Hepatocyte (in vitro differentiated cells): ENCODE results near the gene KLC4. TPM values are rescaled to one million over a fixed set of nuclear protein-coding genes. Genes with fewer than 3 reads are reported as not detected.

Experiments
- DNase-seq: peaks from one replicate; pipeline ENCODE4 v3.0.0-alpha.2; 2016; ENCODE audit warnings: low spot score
- H2AFZ ChIP-seq: fragments of 200-600 bp; sonication (generic); 2 replicates; pipeline ENCODE4 v1.6.0; 2016; ENCODE audit warnings: antibody characterized with exemption, mild to moderate bottlenecking
- H3K27ac ChIP-seq: fragments of 200-600 bp; sonication (generic); 2 replicates; pipeline ENCODE4 v1.5.1; 2016; ENCODE audit warnings: mild to moderate bottlenecking
- H3K27me3 ChIP-seq: fragments of 200-600 bp; sonication (generic); 2 replicates; pipeline ENCODE4 v1.6.1; 2016
- H3K36me3 ChIP-seq: fragments of 200-600 bp; sonication (generic); replicated peaks from 2 replicates; pipeline ENCODE4 v1.5.1; 2016; ENCODE audit warnings: low read depth; ENCODE audit not compliant: insufficient read depth
- H3K4me1 ChIP-seq: fragments of 200-600 bp; sonication (generic); 2 replicates; pipeline ENCODE4 v1.5.1; 2016; ENCODE audit warnings: mild to moderate bottlenecking, moderate library complexity; ENCODE audit not compliant: insufficient read depth
- H3K4me2 ChIP-seq: fragments of 200-600 bp; sonication (generic); 2 replicates; pipeline ENCODE4 v1.6.0; 2016
- H3K4me3 ChIP-seq: fragments of 200-600 bp; sonication (generic); 2 replicates; pipeline ENCODE4 v1.5.1; 2016; ENCODE audit warnings: mild to moderate bottlenecking
- H3K79me2 ChIP-seq: fragments of 200-600 bp; sonication (generic); 2 replicates; pipeline ENCODE4 v1.6.0; 2017; ENCODE audit warnings: mild to moderate bottlenecking
- H3K9me2 ChIP-seq: fragments of 200-600 bp; sonication (generic); replicated peaks from 2 replicates; pipeline ENCODE4 v1.6.0; 2017; ENCODE audit warnings: mild to moderate bottlenecking; ENCODE audit not compliant: insufficient read depth
- H3K9me3 ChIP-seq: fragments of 200-600 bp; sonication (generic); 2 replicates; pipeline ENCODE4 v1.5.1; 2016; ENCODE audit warnings: low read depth, mild to moderate bottlenecking
- H4K20me1 ChIP-seq: fragments of 200-600 bp; sonication (generic); 2 replicates; pipeline ENCODE4 v1.6.0; 2016; ENCODE audit warnings: mild to moderate bottlenecking; ENCODE audit not compliant: insufficient read depth, poor library complexity, severe bottlenecking
- EZH2 ChIP-seq: fragments of 200-600 bp; sonication (generic); IDR thresholded peaks from 2 replicates; pipeline ENCODE4 v1.6.1; 2016; ENCODE audit warnings: antibody characterized with exemption, mild to moderate bottlenecking, borderline replicate concordance
- EZH2phosphoT487 ChIP-seq: fragments of 200-600 bp; sonication (generic); IDR thresholded peaks from one replicate; pipeline ENCODE4 v1.6.1; 2018; ENCODE audit warnings: antibody characterized with exemption, mild to moderate bottlenecking, low read depth, moderate library complexity; ENCODE audit not compliant: unreplicated experiment, severe bottlenecking
- WGBS: methylation state at CpG from one replicate; pipeline ENCODE4 v1.1.6; 2016; ENCODE audit warnings: low lambda C conversion rate; ENCODE audit errors: missing lambda C conversion rate; 5-methylcytosine and 5-hydroxymethylcytosine counted together
- polyA plus RNA-seq: library from polyadenylated mRNA; unstranded; fragments of >200 nt; fragmentation: Nextera tagmentation; extraction: Ambion mirVana; gene quantifications from 2 replicates; pipeline ENCODE4 v1.2.1, GENCODE V29; 2016
- total RNA-seq: library from RNA; depleted of rRNA; stranded (reverse); fragments of >200 nt; gene quantifications from 2 replicates; pipeline ENCODE4 v1.2.3, GENCODE V29; 2014
- TF ChIP-seq, protein P1 (sequence below): fragments of 200-600 bp; sonication (generic); IDR thresholded peaks from 2 replicates; pipeline ENCODE4 v1.5.1; 2016; ENCODE audit warnings: antibody characterized with exemption, mild to moderate bottlenecking; ENCODE audit not compliant: poor library complexity

KLC4 gene
- total and polyA plus RNA-seq, 2 experiments from 2014 or later: 67.5 to 73.4 TPM

DNA sequence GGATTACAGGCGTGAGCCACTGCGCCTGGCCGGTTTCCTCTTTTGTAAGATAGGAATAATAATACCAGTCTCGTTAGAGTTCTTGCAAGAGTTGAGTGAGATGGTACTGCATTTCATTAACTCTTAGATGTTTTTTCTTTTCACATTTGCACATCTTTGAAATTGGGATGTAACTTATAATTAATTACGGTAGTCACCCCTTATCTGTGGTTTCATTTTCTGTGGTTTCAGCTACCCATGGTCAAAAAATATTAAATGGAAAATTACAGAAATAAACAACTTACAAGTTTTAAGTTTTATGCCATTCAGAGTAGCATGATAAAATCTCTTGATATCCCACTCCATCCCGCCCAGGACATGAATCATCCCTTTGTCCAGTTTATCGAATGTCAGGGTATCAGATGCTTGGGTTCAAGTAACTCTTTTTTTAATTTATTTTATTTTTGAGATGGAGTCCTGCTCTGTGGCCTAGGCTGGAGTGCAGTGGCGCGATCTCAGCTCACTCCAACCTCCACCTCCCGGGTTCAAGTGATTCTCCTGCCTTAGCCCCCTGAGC lies 32.1 kb downstream of the KLC4 start:
- no peak for DNase-seq
- Histone ChIP-seq H3K9me2 (no peaks in the 10 kb centered on the region), H3K79me2 (peaks cover 93% of the 10 kb centered on the region), H3K4me2 (peak overlapping the region; percentile 68), H3K4me3 (no peak overlapping the region), H4K20me1 (peaks cover 11% of the 10 kb centered on the region), H3K27me3 (no peaks in the 10 kb centered on the region), H3K4me1 (peaks cover 53% of the 10 kb centered on the region), H3K36me3 (no peaks in the 10 kb centered on the region), H2AFZ (no peak overlapping the region), H3K27ac (peak overlapping the region; percentile 89), H3K9me3 (no peaks in the 10 kb centered on the region)
- no peak for TF ChIP-seq EZH2phosphoT487
- no peak for TF ChIP-seq EZH2
- TF ChIP-seq, protein P1, sequence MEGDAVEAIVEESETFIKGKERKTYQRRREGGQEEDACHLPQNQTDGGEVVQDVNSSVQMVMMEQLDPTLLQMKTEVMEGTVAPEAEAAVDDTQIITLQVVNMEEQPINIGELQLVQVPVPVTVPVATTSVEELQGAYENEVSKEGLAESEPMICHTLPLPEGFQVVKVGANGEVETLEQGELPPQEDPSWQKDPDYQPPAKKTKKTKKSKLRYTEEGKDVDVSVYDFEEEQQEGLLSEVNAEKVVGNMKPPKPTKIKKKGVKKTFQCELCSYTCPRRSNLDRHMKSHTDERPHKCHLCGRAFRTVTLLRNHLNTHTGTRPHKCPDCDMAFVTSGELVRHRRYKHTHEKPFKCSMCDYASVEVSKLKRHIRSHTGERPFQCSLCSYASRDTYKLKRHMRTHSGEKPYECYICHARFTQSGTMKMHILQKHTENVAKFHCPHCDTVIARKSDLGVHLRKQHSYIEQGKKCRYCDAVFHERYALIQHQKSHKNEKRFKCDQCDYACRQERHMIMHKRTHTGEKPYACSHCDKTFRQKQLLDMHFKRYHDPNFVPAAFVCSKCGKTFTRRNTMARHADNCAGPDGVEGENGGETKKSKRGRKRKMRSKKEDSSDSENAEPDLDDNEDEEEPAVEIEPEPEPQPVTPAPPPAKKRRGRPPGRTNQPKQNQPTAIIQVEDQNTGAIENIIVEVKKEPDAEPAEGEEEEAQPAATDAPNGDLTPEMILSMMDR: no peak
- 90% methylated on average over 10 of the region's 10 CpGs for WGBS

DNA sequence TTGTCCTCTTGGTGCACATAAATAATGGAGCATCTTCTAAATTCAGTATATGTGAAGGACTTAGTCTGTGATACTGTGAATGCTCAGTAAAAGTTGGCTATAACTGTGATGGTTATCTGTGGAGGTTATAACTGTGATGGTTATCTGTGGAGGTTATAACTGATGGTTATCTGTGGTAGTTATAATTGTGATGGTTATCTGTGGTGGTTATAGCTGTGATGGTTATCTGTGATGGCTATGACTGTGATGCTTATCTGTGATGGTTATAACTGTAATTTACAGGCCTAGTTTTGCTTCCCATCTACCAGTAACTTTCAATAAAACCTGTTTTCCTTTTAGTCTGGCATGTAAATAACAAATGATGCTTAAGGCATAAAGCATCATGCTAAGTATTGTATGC lies 33.2 kb downstream of the KLC4 start:
- no peak overlapping the region for H3K4me3 ChIP-seq
- peaks cover 8% of the 10 kb centered on the region for H4K20me1 ChIP-seq
- TF ChIP-seq, protein P1: no peak
- TF ChIP-seq EZH2phosphoT487 (no peak), EZH2 (no peak)
- no peaks in the 10 kb centered on the region for H3K27me3 ChIP-seq
- H3K9me3 ChIP-seq: no peaks in the 10 kb centered on the region
- no peak overlapping the region for H3K27ac ChIP-seq
- no peak for DNase-seq
- H3K79me2 ChIP-seq: peaks cover 92% of the 10 kb centered on the region
- no peak overlapping the region for H3K4me2 ChIP-seq
- no peaks in the 10 kb centered on the region for H3K36me3 ChIP-seq
- H3K9me2 ChIP-seq: no peaks in the 10 kb centered on the region
- peaks cover 59% of the 10 kb centered on the region for H3K4me1 ChIP-seq
- no peak overlapping the region for H2AFZ ChIP-seq

DNA sequence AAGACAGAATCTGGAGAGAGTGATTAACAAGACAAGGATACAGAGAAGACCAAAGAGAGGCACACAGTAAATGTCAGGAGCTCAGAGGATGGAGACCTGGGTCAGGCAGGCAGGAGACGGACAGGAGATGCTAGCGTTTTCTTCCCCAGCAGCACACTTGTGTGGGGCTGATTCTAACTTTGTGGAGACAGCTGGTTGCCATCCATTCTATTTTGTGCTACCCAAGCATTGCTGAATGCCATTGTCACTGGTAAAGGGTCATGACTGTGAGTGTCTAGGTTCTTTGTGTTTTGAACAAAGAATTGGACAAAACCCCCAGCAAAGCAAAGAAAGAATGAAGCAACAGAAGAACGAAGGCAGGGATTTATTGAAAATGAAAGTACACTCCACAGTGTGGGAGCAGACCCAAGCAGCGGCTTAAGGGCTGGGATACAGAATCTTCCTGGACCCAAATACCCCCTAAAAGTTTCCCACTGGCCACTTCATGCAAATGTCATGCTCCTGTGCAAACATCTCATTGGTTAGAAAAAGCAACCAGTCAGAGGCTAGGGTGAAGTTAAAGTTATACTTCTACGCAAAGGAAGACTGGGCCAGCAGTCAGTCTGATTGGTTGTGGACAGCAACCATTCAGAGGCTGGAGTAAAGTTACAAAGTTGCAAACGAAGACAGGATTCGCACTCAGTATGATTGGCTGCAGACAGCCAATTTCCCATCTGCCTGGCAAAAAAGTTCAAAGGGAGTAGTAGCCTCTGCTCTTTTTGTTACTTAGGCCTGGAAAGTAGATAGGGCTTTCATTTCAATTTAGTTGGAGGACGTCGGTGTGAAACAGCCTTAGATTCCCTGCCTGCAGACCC lies 34.2 kb downstream of the KLC4 start:
- Histone ChIP-seq H3K4me3 (no peak overlapping the region), H3K27me3 (no peaks in the 10 kb centered on the region), H4K20me1 (peaks cover 8% of the 10 kb centered on the region), H3K36me3 (no peaks in the 10 kb centered on the region), H3K27ac (no peak overlapping the region), H3K9me2 (no peaks in the 10 kb centered on the region), H3K9me3 (no peaks in the 10 kb centered on the region), H3K79me2 (peaks cover 92% of the 10 kb centered on the region), H3K4me2 (peak overlapping the region; percentile 69), H3K4me1 (peaks cover 63% of the 10 kb centered on the region), H2AFZ (no peak overlapping the region)
- TF ChIP-seq EZH2 (no peak), EZH2phosphoT487 (no peak)
- TF ChIP-seq, protein P1: no peak
- no peak for DNase-seq
- 76% methylated on average over 9 of the region's 9 CpGs for WGBS
